GM21381 (cell line): ENCODE data around the gene DAND5.

ENCODE experiments used
- ATAC-seq: cut with Tn5 transposase; IDR thresholded peaks from one replicate; pipeline ENCODE4 v1.9.1; 2021; ENCODE audit warnings: mild to moderate bottlenecking, moderate library complexity; ENCODE audit not compliant: unreplicated experiment

Gene DAND5

GRCh38 chr19:13007292-13008045 is 38.1 kb downstream of the DAND5 start:
- no peak for ATAC-seq

GRCh38 chr19:13008926-13009787 is 39.8 kb downstream of the DAND5 start:
- no peak for ATAC-seq

- no peak for ATAC-seq
These were observed 40.9 kb downstream of the DAND5 start for GRCh38 chr19:13010038-13010991.

GRCh38 chr19:13010992-13011652 is 41.7 kb downstream of the DAND5 start:
- no peak for ATAC-seq

GRCh38 chr19:13011653-13012389 is 42.4 kb downstream of the DAND5 start:
- no peak for ATAC-seq

GRCh38 chr19:13012390-13012689 is 43.0 kb downstream of the DAND5 start:
- no peak for ATAC-seq

GRCh38 chr19:13012690-13013608 is 43.6 kb downstream of the DAND5 start:
- no peak for ATAC-seq

GRCh38 chr19:13013649-13014048 is 44.3 kb downstream of the DAND5 start:
- ATAC-seq: no peak

GRCh38 chr19:13014101-13014920 is 44.9 kb downstream of the DAND5 start:
- no peak for ATAC-seq

- ATAC-seq: no peak
These were observed 45.5 kb downstream of the DAND5 start for GRCh38 chr19:13014921-13015280.

- no peak for ATAC-seq
These were observed 46.2 kb downstream of the DAND5 start for GRCh38 chr19:13015361-13016223.

GRCh38 chr19:13016245-13016627 is 46.9 kb downstream of the DAND5 start:
- no peak for ATAC-seq

GRCh38 chr19:13016628-13017305 is 47.4 kb downstream of the DAND5 start:
- ATAC-seq: no peak

- ATAC-seq: no peak
These were observed 48.1 kb downstream of the DAND5 start for GRCh38 chr19:13017306-13018034.

- ATAC-seq: no peak
These were observed 48.9 kb downstream of the DAND5 start for GRCh38 chr19:13018035-13018914.
